Brain pericyte (primary cell): ENCODE data around the gene ZNF366.

ENCODE experiments used
- DNase-seq: peaks from one replicate; pipeline ENCODE4 v3.0.0-alpha.2; 2012; ENCODE audit warnings: low read depth, low spot score

The ZNF366 gene

DNA sequence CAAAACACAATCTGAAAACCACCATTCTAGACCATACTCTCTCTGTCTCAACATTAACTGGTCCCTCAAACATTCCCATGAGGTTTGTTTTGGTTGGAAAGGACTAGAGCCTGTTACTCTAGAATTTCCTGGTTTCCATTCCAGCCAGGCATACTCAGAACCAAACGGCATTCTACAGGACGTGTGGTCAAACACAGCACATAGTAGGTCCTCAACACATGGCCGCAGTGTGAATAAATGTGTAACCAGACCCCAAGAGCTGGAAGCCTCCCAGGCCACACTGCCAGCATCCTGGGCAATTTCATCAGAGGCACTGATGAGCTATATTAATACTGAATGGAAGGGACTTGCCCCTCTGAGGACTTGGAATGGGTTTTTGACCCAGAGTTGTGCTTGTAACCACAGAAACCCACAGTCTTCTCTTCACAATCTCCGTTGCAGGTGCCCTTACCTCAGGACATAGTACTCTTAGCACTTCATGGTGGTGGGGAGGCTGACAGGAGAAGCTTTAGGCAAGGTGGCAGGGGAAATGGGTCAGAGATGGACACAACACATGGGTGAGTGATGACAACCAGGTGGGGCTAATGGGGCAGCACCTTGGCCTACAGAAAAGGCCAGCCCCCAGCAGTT is 66.0 kb downstream of the ZNF366 start:
- DNase-seq = no peak

DNA sequence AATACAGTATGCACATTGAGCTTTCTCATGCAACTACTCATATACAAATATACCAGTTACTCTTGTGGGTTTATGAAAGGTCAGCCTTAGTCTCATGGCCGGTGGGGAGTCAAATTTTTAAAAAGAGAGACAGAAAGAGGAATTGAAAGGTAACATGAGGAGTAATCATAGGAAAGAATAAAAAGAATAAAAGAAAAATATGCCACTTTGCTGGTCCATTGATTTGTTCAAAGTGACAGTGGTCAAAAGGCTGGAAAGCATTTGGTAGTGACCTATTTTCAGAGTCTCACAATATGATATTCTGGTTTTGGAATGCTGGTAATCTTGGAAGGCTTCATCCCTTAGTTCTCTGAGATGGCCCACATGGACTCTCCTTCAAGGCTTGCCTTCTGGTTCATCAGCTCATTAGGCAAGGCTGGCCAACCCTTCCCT is 67.0 kb downstream of the ZNF366 start:
- DNase-seq = no peak

DNA sequence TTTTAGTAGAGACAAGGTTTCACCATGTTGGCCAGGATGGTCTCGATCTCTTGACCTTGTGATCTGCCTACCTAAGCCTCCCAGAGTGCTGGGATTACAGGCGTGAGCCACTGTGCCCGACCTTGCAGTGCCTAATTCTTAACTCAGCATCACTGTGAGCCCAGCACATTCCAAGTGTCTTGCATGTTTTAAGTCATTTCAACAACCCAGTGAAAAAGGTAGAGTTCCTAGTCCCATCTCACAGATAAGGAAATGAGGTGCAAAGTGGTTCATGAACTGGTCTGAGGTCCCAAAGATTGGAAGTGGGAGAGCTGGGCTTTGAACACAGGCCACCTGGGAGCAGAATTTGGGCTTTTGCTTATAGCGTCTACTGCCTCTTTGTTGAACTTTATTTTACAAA is 68.0 kb downstream of the ZNF366 start:
- no peak for DNase-seq

DNA sequence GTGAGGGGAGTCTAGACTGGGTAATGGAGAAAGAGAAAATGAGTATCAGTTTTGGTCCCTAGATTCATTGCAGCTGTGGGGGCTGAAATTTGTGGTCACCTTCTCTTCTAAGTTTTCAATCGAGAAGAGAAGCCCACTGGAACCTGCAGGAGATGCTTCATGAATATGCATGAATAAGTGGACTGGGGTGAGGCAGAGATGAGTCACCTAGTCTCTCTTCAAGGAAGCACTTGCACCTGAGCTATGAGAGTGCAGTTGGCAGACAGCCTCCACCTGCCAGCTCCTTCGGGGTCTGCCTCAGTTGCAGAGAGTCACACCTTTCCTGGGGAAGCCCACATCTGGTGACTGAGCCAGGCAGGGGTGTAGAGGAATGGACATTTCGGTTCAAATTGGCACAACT is 69.1 kb downstream of the ZNF366 start:
- DNase-seq = no peak

DNA sequence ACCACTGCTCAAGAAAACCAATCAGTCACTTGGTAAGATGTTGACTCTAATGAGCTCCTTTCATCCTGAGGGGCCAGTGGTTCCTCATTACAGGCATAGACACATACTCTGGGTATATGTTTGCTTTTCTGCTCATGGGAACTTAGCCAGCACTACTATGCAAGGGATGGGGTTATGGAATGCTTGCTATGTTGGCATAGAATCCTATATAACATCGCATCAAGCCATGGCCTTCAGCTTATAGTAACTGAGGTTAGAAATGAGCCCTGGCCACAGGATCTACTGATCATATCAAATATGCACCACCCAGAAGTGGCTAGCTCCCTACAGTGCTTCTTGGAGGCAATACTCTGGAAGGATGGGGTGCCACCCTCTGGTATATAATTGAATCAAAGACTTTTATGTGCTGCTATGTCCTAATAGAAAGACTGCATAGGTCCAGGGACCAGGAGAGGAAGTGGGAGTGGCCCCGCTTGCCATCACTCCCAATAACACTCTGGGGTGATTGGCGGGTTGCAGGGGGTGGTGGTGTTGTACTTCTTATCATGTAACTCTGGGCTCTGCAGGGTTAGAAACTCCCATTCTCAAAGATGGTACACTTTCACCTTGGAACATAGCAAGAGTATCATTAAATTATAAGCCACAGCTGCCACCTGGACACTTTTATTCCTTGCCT is 70.3 kb downstream of the ZNF366 start:
- no peak for DNase-seq

DNA sequence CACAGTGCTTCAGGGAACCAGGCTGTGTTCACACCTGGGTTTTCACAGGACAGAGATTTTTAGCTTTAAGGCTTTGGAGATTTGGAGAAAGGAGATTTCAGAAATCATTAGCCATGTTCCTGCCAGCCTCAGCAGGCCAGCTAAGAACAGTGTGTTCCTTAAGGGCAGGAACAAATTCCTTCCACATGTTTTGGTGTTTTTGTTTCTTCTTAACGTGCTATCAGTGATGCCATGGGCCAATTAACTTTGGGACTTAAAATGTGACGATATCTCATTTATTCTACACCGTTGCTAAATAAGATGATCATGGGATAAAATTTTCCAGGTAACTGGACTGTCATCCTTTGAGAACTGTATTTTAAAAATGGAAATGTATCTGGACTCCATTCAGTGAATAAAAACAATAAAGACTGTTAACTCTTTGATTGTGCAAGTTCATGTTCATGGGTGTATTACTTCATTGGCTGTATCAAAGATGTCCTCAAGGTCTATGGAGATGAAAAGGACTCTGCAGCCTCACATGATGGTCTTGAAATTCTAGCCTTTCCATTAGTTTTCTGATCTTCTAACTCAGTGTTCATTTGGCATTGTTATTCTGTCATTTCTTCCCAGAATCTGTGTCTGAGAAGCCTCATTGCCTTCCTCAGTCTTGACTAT is 72.3 kb downstream of the ZNF366 start:
- no peak for DNase-seq

DNA sequence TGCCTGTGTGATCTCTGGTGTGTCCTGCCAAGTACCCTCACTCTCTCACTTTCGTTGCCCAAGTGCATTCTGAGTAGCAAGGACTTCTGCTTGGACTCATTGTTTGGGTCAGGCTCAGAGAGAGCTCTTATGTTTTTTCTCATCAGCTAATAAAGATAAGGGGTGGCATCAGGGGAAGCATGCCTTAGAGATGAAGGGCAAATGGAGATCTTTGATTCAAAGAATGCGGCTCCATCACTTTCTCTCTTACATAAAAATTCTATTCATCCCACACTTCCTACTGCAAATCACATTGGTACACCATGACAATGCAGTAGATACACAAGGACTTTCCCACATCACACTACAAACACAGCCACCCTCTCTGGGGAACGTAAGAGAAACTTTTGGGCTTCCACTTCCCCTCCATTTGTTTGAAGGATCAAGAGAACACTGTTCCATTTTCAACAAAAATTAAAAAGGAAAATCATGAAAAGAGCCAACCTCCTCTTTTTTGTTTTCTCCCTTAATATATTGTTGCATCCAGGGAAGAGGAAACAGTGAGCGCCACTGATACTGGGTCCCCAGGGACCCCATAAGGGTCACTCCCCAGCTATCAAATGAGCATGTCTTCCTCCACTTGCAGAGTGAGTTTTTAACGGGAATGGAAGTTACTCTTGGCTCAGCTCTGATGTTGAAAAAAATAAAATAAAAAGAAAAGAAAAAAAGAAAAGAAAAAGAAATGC is 73.0 kb downstream of the ZNF366 start:
- DNase-seq = no peak

DNA sequence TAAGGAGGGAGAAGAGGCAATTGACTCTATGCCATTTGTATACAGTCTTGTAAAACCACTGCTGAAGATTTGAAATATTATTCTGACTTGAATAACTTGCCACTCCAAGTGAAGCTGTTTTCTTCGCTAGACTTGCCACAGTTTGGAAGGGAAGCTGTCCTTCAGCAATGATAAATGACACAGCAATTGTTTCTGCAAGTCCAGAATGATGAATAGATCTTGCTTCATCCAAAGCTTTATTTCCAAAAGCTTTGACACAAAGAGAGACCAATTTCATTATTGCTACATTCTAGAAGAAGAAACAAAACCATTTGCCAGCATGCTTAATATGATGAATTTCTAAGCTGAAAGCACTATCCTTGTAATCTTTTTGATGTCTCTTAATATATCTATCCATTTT is 73.7 kb downstream of the ZNF366 start:
- no peak for DNase-seq

DNA sequence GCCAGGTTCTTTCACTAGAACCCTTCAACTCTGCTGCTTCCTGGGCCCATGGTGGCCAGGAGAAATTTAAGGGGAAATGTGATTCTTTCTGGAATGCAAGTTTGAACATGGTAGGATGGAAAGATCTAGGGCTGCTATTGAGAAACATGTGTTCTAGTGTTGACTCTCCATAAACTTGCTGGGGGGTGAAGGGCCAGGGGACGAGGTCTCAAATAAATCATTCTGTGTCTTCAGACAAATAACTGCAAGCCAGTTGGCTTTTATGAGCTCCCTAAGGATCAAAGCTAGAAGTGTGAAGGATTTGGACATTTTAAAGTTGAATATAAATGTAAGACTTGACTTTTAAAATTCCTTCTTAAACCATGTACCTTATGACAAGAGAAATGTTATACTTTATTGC is 78.5 kb downstream of the ZNF366 start:
- no peak for DNase-seq

DNA sequence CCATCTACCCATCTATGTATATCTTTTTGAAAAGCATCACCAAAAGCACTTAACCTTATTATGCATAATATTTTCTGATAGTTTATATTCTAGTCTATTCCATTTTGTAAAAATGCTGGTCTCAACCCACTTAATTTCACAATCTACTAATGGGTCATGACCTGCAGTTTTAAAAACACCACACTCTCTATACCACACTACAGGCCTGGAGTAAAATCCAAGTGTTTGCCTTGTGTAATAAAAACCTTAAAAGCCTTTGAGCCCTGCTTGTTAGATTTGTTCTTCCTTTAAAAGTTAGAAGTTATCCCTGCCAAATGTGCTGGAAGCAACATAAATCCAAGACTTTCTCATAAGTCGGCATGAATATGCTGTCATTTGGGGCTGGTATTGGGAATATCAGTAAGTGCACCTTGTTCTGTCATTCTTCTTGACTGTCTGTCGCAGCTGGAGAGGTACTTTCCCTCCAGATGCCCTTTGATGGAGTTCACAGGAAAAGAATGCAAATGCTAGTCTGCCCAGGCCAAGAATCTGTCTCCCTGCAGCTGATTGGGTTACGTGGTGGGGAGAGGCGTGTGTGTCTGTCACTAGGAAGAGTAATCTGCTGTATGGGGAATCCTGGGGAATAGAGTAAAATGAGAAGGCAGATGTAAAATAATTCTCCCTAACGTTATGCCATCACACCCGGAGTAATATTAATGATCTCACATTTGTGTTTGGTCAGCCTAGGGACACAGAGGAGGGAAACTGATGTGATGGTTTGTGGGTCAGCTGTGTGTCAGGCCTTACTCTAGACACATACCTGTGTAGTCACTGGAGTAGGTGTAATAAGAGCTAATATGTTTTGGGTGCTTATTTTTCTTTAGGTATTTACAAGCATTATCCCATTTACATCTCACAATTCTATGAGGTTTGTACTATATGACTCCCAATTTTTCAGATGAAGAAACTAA is 79.4 kb downstream of the ZNF366 start:
- DNase-seq = no peak

DNA sequence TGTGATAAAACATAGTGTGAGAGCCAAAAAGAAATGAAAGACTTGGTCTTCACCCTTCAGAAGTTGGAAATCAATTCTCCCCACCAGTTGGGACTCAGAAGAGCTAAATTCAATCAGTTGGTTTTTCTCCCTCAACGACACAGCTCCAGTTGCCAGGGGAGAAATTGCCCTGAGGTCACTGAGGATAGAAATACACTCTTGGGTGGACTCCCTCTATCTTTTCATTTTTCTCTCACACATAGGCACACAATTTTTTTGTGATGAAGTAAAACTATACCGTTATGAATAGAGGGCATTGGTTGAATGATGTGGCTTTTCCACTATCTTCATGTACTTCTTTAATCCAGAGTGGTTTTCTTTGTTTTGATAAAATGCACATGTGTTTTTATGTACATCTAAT is 80.2 kb downstream of the ZNF366 start:
- DNase-seq = no peak

DNA sequence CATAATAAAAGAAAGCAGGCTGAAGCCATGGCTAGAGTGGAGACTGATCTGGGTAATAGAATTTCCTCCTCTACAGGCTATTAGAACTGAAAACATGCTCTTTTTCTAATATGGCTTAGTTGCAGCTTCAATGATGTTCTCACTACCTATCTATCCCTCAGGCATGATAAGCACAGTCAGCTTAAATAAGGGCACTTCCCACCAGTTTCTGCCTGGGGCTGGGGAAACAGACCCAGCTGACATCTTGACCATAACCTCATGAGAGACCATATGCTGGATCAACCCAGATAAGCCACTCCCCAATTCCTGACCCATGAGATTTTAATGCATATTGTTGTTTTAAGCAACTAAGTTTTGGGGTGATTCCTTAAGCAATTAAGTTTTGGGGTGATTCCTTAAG is 81.2 kb downstream of the ZNF366 start:
- no peak for DNase-seq

DNA sequence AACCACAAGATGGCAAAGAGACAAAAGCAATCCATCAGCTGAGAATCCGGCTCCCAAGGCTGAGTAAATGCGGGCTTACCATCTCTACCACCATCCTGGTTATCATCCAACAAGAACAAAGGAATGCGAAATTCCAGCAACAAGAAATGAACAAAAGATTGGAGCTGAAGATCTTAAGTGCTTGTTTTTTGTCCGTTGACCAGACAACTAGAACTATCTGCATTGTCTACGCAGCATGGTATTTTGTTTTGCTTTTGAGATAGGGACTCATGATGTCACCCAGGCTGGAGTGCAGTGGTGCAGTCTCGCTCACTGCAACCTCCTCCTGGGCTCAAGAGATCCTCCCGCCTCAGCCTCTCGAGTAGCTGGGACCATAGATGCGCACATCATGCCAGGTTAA is 88.9 kb downstream of the ZNF366 start:
- DNase-seq = no peak

DNA sequence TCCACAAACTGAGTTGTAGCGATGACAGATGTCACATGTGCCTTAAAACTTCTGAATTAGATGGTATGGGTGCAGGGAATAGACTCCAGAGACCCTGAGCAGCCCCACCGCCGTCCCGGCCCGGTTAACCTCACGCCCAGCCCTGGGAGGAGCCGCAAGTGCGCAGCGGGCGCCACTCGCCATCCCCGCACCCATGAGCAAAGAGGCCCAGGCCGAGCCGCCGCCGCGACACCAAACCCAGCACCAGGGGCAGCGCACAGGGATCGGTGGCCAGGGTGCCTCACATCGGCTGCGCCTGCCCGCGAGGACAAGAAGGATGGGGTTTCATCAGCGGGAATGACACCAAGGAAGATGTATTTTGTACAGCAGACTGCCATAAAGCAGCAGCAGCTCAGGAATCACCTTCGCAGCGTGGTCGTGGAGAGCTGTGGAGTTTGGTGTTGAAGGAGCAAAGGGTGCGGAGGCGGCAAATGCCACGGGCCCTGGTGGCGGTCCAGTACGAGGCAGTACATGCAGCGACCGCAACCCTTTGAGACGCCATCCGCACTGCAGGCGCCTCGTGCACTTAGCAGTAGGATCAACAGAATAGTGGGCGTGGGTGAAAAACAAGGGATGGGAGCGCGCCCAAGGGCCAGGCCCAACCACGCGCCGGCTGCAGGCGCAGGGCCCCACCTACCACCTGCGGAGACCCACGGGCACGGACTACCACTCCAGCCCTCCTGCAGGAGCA is 89.7 kb downstream of the ZNF366 start:
- DNase-seq = no peak

DNA sequence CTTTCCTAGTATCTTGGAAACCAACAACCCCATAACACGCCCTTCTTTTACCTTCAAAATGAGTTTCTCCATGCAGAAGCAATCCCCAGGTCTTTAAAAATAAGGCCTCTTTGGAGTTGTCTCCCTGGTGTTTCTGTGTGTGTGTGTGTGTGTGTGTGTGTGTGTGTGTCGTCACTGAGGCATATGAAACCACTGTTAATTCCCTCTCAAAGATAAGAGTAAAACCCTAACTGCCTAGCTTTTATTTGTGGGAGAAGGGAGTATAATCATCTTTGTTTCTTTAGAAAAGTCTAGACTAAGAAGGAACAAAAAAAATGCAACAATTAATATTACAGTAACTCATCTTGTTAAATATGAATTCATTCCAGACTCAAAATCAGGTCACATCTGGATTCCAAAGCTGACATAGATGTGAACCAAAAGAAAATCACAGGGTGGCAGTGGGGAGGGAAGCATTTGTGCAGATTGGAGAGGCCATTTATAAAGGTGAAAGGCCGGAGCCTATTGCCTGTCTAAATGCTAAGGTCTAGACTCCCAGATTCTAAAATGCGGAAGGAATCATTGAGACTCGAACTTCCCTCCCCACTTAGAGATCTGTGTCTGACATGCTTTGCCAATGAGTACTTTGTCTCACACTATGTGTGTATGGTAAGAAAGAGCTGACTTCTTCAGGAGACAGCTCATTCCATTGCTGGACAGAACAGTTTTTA is 91.4 kb downstream of the ZNF366 start:
- no peak for DNase-seq

DNA sequence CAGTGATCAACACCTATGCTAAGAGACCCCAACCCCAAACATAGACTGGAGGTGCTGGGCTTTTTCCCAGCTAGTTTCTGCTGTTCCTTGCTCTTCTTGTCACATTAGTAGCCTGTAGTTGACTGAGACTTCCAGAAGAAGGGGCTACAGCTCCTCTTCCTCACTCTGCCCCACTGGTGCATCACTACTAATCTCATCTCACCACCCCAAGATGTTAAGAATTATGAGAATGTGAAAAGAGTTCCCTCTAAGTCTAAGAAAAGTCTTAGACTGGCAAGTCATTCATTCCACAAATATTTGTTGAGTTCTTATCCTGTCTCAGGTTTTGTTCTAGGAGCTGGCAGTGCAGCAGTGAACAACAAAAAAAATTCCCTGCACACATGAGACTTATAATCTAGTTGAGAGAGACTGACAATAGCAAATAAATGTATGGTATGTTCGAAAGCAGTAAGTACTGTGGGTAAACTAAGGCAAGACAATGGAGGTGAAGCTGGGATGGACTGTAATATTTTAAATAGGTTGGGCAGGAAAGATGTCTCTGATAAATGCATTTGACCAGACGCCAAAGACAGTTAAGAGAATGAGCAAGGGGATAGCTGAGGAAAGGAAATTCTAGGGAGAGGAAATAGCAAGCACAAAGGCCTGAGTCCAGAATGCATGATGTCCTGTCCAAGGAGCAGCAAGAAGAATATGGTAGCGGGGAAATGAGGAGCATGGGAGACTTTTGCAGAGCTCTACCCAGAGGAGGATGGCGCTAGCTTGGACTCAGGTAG is 94.7 kb downstream of the ZNF366 start:
- DNase-seq = no peak

DNA sequence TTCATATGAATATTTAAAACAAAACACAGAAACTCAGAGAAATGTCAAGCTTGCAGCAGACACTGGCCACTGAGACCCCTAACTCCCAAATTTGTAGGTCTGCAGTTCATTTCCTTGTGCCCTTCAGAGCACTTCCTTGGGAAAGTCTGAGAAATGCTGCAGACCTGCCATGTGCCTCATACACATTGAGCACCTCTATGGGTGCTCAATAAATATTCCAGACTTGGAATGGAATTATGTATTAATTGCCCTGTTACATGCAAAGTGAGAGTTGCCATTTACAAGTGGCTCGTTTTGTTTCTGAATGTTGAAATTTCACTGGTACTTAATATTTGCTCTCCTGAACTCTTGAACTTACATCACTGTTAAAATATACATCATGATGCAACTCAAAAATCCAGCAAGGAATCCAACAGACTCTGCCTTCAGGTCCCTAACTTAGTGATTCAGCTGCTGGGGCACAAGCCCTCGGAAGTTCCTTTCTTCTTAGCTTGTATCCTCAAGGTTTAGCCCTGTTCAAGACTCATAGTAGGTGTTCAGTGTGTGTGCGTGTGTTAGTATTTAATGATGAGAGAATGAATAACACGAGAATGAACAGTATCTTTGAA is 96.4 kb downstream of the ZNF366 start:
- DNase-seq = no peak

DNA sequence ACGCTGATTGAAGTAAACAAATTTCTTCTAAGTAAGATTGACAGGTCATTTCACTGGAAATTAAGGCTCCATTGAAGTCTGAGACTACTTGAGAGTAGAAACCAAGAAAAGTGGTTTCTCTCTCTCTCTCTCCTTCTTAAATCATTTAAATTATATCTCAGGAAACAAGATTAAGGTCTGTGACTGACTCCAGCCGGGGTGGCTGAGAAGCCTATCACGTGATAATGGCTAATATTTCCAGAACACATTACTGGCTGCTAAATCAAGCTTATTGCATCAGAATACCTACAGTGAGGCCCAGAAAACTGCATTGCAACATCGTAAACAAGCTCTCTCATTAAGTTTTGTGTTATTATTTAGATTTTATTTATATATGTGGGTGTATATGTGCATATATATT is 98.6 kb downstream of the ZNF366 start:
- DNase-seq = no peak

DNA sequence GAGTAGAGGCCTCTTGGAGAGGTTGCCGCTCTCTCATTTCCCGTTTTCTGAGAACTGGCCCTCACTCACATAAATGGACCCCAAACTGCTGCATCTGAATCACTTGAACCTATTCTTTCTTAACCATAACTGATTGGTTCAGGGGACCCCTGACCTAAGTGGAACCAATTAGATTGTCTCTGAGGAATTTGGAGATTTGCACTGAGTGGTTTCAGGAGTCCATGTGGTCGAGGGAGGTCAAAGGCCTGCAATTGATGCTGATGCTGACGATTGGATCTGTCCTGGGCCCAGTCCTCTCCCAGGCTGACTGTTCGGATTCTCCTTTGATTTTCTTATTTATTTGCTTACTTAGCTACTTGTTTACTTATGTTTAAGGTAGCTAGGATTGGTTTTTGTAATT is 99.1 kb downstream of the ZNF366 start:
- DNase-seq = no peak
